Renal pelvis (tissue), 4 donors: ENCODE data around the gene ASB2. TPM values are rescaled to one million over a fixed set of nuclear protein-coding genes. Genes with fewer than 3 reads are reported as not detected.

Source experiments
- DNase-seq: peaks from one replicate; pipeline ENCODE4 v3.0.0-alpha.2; 2013
- polyA plus RNA-seq, 3 donors: library from polyadenylated mRNA; unstranded; fragments of 120-200 nt; gene quantifications; one replicate each; pipeline ENCODE4 v1.2.1, GENCODE V29; 2013; ENCODE audit not compliant: insufficient read length in 3 of 3

Gene ASB2
- polyA plus RNA-seq, 3 donors, result 0.29 to 0.51 (median 0.37) TPM

DNA sequence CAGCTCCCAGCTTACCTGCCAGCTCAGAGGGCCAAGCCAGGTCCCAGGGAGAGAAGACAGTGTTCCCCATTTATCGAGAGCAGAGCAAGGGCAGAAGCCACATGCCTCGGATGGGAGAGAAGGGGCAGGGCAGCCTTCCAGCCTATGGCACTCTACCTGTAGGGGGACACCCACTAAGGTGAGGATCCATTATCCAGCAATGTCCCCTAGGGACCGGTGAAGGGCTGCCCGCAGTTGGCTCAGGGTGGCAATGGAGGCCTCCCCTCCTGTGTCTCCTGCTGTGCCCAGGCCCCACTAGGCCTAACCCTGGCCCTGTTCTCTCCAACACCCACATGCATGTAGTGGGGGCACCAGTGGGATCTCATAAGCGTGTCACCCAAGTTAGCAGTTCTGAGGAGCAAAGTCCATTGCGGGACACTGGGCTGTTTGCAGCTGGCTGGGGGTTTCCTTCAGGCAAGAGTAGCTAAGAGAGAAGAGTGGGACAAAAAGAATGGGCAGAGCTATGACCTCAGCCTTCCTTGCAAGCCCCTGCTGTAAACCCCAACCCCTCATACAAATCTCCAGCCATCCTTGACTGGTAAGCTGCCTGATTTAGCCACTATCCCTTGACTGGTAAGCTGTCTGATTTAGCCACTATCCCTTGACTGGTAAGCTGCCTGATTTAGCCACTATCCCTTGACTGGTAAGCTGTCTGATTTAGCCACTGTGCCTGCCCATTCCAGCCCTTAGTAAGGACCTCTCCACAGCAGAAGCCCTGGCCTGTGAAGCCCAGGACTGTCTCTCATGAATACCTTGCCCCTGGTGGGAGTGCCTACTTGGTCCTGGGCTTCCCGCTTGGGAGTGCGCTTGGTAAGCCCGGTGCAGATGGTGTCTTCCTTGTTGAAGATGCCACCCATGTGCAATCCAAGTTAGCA lies 5.2 kb upstream of the ASB2 start:
- no peak for DNase-seq

DNA sequence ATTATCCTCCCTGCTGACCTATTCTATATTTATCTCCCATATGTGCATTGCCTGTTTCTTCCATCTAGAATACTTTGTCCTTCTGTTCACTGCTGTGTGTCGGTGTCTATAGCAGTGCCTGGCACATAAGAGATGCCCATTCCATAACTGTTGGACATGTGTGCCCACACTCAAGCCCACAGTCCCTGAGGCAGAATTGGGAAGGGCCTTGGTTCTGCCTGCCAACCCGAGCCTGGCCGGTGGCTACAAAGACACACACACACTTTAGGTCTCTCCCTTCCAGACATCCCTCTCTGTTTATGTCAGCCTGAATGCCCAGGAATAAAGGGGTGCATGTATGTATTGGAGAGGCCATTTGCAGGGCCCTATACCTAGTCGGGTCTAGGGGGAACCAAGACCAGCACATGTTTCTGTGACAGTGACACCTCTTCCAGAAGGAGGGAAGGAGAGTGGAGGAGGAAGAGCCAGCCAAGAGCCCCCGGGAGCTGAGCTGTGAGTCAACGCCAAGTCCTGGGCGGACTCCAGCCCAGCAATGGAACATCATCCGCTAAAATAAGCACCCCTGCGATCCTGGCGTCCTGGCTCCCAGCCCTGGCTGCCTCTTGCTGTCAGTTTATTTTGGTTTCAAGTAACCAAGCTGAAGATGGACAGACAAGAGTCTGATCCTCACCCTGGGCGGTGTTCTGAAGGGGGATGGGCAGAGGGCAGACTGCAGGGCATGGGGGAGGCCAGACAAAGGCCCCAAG lies 4.3 kb upstream of the ASB2 start:
- no peak for DNase-seq

DNA sequence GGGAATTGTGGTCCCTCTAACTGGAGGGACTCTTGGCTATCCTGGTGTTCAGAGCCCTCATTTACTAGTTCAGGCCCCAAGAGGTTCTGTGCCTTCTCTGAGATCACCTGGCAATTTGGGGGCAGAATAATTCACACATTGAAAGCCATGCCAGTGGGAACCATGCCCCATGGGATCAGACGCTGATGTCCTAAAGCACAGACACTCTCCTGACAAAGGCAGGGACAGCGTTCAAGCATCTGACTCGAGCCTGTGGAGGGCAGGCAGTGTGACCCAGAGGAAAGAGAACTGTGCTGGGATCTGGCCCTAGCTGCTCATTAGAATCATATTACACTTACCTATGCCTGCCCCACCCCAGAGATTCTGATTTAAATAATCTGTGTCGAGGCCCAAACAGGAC lies 2.4 kb upstream of the ASB2 start:
- no peak for DNase-seq

DNA sequence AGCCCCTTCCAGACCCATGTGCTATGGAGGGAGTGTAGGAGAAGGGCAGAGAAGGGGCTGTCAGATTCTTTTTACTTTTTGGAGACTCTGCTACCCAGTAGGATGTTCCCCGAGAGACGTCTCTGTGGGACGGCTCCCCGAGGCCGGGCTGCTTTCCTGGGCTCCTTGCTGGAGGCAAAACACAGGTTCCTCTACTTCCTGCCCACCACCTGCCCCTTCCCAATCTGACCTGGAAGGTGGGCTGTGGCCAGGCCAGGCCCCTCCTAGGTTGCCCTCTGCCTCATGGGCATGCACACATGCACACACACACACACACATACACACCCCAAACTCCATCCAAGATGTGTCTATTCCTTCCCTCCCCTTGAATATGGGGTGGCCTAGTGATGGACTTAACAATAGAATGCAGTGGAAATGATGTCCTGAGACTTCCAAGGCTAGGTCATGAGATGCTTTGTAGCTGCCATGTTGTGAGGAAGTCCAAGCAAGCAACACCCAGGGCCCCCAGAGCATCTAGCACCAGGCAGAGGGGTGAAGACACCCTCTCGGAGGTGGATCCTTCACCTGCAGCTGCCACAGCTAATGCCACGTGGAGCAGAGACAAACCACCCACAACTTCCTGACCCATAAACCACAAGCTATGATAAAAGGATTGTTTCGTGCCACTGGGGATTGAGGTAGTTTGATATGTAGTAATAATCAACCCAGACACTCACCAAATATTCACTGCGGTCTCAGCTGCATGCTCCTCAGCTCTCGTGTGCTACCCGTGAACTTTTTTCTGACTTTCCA lies 1.6 kb upstream of the ASB2 start:
- DNase-seq, result no peak

DNA sequence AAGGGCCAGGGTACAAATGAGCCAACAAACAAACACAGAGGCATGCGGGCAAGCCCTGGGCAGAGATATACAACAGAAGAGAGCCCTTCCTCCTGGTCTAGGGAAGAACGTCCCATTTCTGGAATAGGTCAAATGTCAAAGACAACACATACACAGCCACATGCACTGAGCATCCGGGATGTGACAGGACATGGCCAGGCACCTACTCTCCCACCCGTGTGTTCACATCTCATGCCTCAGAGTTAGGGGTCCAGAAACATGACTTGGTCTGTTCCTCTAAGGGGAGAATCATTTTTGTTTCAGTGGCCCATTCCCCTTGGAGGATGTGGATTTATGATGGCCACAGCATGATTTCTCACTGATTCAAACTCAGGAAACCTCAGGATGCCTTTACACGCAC lies 801 bp upstream of the ASB2 start:
- DNase-seq, result no peak

DNA sequence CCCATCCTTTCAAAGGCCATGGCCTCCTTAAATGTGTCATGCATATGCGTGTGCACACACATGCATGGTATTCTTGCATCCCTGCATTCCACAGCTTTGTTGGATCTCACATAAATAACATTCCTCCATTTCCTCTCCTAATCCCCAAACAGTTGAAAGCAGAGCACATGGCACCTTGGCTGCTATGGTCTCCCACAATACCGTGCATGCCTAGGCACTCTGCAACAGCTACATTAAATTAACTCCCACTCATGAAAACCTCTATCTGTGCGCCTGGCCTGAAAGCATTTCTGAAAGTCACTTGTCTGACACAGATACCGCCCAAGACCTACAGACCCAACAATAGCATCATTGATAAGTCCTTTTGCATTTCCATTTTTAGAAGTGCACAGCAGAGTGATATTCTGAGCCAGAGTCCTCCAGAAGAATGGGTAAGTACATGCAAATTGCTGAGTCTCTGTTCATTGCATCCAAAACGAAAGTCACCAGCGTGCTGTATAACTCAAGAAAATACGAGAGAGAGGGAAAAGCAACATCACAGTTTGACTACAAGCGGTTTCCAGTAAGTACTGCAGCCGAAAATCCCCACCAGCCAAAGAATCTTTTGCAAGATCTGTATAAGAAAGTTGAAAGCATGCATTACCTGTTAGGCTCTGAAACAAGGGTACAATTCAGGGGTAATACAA lies 436 bp downstream of the ASB2 start:
- DNase-seq, result no peak

DNA sequence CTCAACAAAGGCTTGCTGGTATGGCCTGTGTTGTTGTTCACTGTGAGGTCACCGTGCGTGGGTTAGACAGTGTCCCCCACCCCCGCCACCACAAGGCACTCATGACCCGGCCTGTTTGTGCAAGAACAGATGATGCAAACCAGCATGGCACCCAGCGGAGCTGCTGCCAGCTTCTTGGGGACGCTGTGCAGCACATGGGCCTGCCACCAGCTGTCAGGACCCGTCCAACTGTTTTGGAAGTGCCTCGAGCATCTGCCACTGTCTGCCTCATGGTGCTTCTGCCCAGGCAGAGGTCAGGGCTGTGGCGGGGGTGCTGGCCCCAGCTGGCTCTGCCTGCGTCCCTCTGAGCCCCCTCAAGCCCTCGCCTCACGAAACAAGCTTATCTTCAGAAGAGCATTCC lies 1.5 kb downstream of the ASB2 start:
- DNase-seq, result no peak

DNA sequence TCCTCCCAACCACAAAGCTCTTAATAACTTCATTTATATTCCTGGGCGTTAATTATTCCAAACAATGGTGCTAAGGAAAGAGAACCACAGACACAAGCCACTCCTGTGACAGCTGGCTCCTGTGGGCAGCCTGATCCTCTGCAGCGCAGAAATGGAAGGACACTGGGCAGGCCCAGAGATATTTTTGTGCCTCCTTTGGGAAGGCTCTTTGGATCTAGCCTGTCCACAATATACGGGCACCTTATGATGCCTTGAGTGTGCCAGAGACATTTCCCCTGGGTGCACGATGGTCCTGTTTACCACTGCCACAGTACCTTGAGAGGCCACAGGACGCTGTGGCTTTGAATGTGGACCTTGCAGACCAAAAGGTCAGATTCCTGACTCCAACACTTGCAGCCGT lies 2.1 kb downstream of the ASB2 start:
- DNase-seq, result no peak

DNA sequence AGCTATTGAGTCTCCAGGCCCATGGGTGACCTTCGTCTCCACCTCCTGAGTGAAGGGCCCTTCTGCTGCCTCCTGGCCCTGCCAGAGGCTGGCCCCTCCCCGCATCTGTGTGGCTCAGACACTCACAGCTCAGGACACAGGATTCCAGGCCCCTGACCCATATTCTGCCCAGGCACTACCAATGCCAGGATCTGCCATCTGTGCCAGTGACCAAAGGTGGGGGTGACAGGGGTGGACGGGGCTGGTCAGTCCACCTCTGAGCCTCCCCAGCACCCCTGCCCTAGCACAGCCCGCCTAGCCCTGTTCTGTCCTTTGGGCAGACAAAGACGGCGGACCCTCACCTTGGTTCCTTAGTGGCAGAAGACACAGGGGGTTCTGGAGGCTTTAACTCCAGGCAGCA lies 2.8 kb downstream of the ASB2 start:
- DNase-seq, result no peak

DNA sequence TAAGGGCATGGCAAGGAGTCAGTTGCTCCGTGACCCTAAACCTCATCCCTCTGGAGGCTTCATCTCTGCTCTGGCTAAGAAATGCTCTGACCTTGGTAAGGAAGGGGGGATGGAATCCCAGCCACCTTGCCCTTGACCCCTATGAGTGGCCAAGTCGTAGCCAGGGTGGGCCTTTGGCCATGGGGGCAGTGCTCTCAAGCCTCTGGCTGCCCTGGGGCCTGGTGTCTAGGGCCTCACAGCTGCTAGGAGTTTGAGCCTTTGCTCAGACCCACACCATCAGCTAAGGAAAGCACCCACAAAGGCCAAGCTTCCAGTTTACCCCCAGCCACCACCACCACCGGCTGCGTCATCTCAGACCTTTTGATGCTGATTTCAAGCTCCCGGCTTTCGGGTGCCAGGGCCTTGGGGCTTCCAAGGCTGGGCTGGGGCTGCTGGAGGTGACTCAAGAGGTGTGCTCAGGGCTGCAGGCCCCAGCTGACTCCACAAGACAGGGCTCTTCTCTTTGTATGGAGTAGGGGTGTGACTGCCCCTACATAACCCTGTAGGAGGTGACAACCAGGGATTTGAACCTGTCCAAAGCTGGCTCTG lies 3.7 kb downstream of the ASB2 start:
- DNase-seq, result no peak

DNA sequence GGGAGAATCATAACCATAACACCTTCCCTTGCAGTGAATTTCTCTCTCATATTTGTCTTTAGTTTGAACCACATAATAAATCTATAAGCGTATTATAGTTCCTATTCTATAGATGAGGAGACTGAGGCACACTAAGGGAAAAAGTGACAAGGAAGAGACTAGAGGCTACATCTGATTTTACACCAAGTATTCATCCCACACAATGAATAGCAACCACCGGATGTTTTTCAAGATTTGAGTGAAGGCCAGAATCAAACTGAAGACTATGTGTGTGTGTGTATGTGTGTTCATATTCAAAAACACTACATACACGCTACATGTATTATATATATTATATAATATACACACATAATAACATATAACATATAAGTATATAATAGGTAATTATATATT lies 4.7 kb downstream of the ASB2 start:
- DNase-seq, result no peak

DNA sequence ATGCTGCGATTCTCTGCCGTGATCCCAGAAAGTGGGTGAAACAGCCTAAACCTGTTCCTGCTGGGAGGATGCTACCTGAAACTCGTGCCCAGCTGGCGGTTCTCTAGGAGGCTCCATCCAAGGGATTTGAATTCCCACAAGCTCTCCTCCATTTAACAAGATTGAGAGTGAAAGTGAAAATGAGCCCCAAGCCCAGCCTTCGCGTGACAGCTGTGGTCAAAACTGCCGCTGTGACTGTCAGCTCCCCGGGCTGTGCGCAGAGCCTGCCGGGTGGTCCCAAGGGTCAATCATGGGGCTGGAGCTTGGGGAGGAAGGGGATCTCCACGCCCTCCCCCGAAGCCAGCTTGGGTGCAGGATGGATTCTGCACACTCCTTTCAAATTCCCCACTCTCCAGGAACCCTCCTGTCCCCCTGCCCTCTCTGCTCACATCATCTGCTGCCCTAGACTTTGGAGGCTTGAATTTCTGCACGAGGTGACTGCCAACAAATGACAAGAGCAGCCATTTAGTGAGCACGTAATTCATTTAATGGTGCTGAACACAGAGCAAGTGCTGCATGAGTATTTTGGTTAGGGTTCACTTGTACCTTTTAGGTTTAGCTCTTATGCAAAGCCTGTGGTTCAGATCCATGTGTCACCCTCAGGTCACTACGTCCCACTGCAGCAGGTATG lies 5.3 kb downstream of the ASB2 start:
- no peak for DNase-seq

DNA sequence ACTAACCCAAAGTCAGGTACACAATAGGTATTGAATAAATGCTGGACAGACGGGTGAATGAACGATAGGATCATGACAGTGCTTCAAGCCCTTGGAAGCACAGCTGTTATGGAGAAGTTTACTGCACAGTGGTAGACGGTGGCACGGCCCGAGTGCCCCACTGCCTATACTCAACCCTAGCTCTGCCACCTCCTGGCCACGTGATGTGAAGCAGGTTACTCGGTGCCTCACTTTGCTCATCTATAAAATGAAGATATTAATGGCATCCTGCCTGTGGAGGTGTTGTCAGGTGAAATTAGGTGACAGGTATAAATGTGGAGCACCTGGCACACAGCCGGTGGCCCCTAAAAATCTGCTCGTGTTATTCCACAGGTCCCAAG lies 5.8 kb downstream of the ASB2 start:
- DNase-seq, result no peak

DNA sequence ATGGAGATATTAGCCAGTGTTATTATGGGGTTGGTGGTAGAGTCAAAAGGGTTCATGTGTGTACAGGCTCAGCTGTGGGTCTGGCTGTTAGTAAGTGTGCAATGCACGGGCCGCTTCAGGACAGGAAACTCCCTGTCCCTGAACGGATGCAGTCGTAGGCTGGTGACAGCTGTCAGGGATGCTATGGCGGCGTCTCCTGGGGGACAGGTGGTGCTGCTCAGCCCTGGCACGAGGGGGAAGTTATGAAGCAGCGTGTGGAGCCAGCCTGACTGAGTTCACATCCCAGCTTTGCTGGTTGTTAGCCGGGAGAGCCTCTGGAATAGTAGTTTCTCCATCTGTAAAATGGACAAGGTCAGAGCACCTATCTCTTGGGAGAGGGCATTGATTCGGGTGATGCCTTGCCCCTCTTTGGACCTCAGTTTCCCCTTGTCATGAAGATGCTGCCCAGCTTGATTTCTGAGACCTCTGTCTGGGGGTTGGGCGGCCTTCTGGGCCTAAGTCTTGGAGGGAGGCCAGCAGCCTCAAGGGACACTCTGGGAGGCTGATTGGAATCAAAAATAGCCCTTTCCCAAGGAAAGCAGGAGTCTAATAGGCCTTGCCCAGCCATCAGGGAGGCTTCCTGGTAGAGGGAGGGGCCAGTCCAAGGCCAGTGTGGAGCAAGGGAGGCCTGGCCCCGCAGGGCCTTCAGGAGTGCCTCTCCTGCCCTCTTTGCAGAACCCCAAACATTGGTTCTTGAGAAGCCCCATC lies 7.1 kb downstream of the ASB2 start:
- DNase-seq, result no peak

DNA sequence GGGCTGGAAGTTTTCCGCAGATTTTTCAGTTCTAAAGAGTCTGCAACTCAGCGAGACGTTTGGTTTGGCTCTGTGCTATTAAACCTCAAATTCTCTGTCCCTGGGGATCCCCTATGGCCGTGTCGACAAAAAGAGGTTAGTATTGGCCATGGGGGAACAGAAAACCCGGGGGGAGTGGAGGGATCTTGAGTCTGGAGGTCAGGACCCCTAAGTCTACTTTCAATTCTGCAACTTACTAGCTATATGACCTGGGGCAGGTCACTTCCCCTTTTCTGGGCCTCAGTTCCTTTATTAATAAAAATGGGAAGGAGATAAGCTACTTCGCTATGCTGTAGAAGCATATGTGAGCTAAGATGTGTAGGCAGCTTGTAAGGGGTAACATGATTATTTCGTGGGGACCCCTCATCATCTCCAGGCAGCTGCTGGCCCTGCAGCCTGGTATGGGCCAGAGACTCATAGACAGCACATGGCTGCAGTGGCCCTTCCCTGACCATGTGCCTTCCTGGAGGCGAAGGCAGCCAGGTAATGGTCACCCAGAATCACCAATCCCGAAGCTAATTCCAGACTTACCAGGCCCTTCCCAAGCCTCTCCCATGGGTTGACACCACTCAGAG lies 8.6 kb downstream of the ASB2 start:
- no peak for DNase-seq

DNA sequence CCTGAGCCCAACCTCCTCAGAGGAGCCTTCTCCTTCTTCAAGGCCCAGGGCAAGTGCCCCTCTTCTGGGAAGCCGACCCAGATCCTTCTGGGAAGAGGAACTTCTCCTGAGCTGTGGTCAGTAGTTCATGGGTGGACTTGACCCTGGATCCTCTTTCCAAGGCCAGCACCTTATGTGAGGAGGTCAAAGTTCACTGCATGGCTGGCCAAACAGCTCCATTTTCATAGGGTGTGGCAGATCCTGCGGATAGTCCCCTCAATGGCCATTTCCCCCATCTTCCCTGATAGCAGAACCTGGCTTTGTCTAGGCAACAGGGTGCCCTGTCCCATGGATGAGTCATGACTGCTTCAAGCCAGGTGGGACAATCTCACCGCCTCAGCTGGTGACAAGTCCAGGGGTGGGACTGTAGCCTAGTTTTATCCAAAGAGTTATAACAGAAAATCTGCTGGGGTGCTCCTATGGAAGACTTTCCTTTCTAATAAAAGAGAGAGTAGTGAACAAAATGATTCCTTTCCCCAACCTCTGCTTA lies 10.4 kb downstream of the ASB2 start:
- no peak for DNase-seq

DNA sequence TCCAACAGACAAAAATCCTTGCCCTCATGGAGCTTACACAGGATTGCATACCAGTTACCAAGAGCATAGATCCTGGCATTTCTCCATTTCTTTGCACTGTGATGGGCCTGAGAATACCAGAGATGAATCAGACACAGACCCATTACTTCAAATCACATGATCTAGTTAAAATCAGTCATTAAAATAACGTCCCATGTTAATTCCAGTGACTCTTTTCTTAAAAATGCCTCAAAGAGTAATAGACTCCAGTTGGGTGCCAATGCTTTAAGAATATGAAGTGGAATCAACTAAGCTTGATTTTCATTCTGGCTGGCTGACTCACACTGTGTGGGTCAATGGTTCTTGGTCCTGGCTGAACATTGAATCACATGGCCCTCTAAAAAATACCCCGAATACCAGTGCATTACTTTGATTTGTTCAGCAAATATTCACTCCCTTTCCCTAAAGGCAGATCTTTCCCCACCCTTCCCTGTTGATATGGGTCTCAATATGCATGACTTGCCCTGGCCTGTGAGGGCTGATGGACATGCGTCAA lies 11.0 kb downstream of the ASB2 start:
- DNase-seq, result no peak

DNA sequence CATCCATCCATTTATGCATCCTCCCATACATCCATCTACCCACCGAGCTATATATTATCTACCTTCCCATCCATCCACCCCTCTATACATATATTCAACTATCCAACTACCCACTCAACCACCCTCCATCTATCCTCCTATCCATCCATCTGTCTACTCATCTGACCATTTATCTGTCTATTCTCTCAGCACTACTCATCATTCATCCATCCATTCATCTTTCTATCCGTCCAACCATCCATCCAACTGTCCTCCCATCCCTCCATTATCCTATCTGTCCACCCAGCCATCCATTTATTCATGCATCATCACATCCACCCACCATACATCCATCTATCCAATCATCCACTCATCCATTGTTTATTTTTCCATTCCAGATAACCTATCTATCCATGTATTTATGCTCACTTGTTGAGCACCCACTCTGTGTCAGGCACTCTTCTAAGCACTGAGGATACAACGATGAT lies 11.5 kb downstream of the ASB2 start:
- DNase-seq, result no peak

DNA sequence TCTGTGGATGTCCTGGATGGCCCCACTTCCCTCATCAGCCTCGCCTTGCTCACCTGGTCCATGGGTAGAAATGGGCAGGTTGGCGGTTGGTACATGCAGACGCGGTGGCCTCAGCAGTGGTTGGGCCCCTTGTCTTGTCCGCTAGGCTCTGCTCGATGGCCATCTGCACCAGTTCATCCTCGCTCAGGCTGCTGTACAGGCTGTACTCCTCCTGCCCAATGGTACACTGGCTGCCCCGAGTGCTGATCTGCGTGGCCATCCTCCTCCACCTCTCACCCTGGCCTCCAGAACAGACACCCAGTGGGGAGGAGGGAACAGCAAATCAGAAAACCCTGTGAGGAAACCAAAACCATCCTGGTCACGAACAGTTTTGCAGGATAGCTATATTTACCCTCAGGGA lies 12.1 kb downstream of the ASB2 start:
- no peak for DNase-seq
